ENCODE measurements around the gene GSTM5.
"Not testable (repeated sequence)": the region's sequence is repeated elsewhere in the genome, so short reads cannot be mapped to it uniquely, and the experiment has no call there.

Gene GSTM5

DNA sequence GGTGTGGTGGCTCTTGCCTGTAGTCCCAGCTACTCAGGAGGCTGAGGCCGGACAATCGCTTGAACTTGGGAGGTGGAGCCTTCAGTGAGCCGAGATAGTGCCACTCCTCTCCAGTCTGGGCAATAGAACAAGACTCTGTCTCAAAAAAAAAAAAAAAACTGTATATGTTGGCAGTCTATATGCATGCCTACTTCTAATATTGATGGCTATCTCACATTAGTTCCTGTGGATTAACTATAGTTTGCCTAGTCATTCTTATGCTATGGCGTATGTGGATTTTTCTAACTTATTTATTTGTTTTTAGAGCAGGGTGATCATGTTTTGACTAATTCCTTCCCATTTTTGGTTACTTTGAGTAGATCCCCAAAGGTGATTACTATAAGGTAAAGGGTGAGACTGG is 15.0 kb upstream of the GSTM5 start:
- DNase-seq (ENCODE audit: low read depth, low spot score): no peak

DNA sequence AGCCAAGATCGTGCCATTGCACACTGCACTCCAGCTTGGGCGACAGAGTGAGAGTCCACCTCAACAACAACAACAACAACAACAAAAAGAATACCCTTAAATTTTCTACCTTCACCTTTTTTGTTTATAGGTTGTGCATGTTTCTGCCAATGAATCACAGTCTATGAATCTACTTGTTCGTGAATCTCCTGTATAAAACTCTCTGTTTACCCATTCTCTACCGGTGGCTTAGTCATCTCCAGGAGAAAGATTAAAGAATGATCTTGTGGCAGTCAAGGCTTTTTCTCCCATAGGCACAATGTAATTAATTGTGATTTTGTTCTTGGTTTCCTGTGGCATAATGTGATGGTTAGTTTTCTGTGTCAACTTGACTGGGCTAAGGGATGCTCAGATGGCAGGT is 14.2 kb upstream of the GSTM5 start:
- DNase-seq (ENCODE audit: low read depth, low spot score): not testable (repeated sequence)

GRCh38 chr1:109702940-109703339 is 9.1 kb upstream of the GSTM5 start:
- DNase-seq (ENCODE audit: low read depth, low spot score): not testable (repeated sequence)

- DNase-seq (ENCODE audit: low read depth, low spot score): no peak
Measured at GRCh38 chr1:109704173-109704572, 7.9 kb upstream of the GSTM5 start.

DNA sequence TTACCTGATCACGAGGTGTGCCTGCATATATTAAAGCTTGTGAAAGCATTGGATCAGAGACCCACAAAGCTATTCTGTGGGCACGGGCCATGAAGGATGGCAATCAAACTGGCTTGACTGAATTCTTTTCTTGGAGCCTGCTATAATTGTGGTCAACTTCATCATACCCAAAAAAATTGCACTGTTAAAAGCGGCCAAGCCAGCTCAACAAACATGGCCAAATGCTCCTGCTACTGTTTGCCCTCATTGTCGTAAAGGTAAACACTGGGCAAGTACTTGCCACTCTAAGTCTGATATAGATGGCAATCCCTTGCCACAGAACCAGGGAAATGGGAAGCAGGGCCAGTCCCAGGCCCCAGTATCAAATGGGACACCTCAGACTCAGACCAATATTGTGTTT is 6.6 kb upstream of the GSTM5 start:
- no peak for DNase-seq (ENCODE audit: low read depth, low spot score)

GRCh38 chr1:109708949-109709348 is 3.1 kb upstream of the GSTM5 start:
- not testable (repeated sequence) for DNase-seq (ENCODE audit: low read depth, low spot score)

DNA sequence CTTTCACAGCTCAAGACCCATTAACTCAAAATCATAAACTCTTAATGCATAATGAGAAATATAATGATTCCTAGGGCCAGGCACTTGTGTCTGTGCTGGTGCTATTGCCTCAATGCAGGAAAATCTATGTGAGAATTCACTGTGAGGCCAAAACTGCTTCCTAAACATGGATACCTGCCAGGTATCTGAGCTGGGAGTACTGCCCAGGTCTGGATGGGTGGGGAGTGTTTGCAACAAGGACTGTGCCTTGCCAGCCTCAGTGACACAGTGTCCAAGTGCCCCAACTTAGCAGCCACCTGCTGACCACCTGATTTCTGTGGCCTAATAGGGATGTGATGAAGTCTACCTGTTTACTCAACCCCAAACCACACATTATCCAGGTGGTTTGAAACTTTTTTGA is 2.2 kb upstream of the GSTM5 start:
- DNase-seq (ENCODE audit: low read depth, low spot score): not testable (repeated sequence)

DNA sequence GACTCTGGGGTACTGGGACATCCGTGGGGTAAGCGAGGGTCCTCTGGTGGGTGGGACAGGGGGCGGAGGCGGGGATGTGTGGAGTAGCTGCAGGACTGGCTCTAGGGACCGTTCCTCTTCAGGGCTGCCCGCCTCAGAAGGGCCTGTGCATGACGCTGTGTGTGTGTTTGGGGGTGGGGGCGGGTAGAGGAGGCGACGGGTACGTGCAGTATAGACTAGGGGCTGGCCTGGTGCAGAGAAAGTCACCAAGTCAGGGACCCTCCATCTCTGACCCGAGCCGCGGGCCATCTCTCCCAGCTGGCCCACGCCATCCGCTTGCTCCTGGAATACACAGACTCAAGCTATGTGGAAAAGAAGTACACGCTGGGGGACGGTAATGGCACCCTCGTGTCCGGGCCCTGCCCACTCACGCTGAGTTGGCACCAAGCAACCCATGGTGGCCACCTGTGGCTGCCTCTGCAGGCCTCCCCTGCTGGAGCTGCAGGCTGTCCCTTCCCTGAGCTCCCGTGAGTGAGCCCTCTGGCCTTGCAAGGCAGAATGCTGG is 342 bp downstream of the GSTM5 start:
- DNase-seq (ENCODE audit: low read depth, low spot score): no peak

GRCh38 chr1:109713636-109714035 is 1.6 kb downstream of the GSTM5 start:
- DNase-seq (ENCODE audit: low read depth, low spot score): no peak

DNA sequence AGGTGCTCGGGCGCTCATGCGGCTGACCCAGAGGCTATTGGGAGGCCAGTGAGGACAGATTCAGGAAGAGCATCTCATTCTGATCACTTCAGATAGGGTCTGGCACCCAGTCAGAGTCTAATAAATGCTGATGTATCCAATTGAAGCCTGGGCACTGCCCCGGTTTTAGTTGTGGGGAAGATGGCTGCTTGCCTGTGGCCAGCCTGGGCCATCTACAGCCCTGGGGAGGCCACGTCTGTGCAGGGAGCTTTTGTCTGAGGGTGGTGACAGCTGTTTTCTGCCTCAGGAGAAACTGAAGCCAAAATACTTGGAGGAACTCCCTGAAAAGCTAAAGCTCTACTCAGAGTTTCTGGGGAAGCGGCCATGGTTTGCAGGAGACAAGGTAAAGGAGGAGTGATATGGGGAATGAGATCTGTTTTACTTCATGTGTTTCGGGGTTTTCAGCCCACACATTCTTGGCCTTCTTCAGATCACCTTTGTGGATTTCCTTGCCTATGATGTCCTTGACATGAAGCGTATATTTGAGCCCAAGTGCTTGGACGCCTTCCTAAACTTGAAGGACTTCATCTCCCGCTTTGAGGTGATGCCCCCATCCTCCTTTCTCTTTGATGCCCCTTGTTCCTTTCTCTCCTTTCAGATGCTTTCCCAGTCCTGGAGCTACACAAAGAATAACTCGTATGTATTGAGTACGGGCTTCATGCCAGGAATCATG is 2.8 kb downstream of the GSTM5 start:
- DNase-seq (ENCODE audit: low read depth, low spot score): no peak

DNA sequence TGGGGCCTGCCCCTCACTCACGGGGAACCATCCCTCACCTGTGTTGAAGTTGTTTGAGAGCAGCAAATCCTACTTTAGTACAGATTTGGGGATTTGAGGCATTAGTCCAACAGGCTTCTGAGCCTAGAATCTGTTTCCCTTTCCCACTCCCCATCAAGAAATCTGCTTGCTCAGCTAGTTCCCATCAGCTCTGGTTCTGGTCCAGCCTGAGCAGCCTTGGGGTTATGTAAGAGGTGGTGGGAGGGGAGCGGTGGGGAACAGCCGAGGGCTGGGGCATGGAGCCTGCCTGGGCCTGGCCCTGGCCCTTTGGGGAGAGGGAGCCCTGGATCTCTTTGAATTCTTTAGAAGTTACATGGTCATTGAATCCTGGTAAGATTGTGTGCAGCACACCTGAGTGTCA is 4.1 kb downstream of the GSTM5 start:
- no peak for DNase-seq (ENCODE audit: low read depth, low spot score)

- no peak for DNase-seq (ENCODE audit: low read depth, low spot score)
Measured at GRCh38 chr1:109716570-109717090, 4.6 kb downstream of the GSTM5 start.

- no peak for DNase-seq (ENCODE audit: low read depth, low spot score)
Measured at GRCh38 chr1:109717729-109718128, 5.7 kb downstream of the GSTM5 start.

DNA sequence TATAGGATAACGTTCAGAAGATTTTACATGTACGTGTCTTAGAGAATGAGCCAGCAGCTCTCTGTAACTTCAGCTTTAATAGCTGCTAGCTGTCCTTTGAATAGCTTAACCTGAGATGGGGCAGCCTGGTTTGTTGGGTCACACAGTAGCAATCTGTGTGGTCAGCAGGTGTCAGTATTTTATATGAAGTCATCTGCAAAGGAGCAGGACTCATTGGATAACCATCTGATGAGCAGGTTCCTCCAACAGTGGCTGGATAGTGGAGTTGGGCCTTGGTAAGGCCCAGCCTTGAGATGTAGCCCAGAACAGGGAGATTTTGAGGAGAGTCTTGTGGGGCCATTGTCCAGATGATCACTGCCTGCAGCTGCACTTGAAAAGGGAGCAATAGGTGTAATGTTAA is 6.4 kb downstream of the GSTM5 start:
- DNase-seq (ENCODE audit: low read depth, low spot score): no peak

DNA sequence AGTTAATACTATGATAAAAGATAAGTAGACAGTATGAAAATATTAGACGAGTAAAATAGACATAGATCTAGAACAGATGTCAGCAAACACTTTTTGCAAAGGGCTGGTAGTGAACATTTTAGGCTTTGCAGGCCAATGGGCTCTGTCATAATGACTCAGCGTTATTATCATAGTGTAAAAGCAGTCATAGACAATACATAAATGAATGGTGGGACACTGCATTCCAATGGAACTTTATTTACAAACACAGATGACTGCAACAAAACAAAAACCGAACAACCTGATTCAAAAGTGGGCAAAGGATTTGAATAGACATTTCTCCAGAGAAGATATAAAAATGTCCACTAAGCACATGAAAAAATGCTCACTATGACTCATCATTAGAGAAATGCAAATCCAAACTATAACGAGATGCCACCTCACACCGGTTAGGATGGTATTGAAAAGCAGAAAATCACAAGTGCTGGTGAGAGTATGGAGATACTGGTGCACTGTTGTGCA is 7.3 kb downstream of the GSTM5 start:
- no peak for DNase-seq (ENCODE audit: low read depth, low spot score)

DNA sequence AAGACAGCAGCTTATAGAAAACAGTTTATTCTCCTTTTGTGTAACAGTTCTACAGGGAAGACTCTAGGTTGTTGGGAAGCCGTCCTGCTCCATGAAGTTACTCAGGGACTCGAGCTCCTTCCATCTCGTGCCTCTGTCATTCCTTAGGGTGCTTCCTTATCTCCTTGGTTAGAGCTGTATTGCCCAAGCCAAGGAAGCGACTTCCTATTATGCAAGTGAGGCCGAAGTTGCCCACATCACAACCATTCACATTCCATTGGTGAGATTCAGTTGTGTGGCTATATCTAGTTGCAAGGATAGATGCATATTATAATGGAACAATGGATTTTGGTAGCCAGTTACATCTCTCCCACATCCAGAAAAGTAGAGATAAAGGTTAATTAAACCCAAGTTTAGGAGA is 9.0 kb downstream of the GSTM5 start:
- DNase-seq (ENCODE audit: low read depth, low spot score): no peak

- DNase-seq (ENCODE audit: low read depth, low spot score): no peak
Measured at GRCh38 chr1:109721971-109722370, 9.9 kb downstream of the GSTM5 start.

GRCh38 chr1:109722908-109723691 is 11.0 kb downstream of the GSTM5 start:
- DNase-seq (ENCODE audit: low read depth, low spot score): no peak

DNA sequence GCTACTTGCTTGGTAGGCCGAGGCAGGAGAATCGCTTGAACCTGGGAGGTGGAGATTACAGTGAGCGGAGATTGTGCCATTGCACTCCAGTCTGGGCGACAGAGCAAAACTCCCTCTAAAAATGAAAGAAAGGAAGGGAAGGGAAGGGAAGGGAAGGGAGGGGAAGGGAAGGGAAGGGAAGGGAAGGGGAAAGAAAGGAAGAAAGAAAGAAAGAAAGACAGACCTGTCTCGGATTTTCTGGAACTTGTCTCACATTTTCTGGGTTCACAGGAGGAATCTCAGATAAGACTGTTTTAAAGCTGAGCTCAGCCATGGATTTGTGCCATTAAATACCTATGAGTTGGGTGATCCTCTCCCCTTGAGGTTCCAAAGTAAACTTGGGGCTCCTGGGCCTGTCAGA is 12.9 kb downstream of the GSTM5 start:
- DNase-seq (ENCODE audit: low read depth, low spot score): no peak

- no peak for DNase-seq (ENCODE audit: low read depth, low spot score)
Measured at GRCh38 chr1:109725510-109725909, 13.5 kb downstream of the GSTM5 start.

DNA sequence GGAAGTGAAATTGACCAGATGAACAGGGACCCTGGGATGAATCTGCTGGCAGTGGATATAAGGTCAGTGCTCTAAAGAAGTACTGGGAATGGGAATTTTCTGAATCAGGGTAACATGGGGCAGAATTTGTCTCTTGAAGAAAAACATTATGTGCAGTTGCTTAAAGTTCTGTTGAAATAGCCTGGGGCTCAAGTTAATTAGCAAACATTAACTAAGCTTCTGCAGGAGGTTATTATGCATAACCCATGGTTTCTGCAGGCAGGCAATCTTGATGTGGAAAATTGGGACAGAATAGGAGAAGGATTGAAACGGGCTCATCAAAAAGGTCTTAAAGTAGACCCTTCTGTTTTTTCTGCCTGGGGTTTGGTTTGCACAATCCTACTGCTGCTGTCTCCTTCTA is 14.0 kb downstream of the GSTM5 start:
- DNase-seq (ENCODE audit: low read depth, low spot score): no peak

GRCh38 chr1:109726728-109727373 is 14.8 kb downstream of the GSTM5 start:
- DNase-seq (ENCODE audit: low read depth, low spot score): no peak
